Mesothelial cell of epicardium (in vitro differentiated cells): ENCODE data around the gene LOXL4. TPM values are rescaled to one million over a fixed set of nuclear protein-coding genes. Genes with fewer than 3 reads are reported as not detected.

Experiments used
- DNase-seq, 2 experiments: peaks; one replicate each; pipeline ENCODE4 v3.0.0; 2021; ENCODE audit warnings: low spot score in 2 of 2; ENCODE audit not compliant: unreplicated experiment in 2 of 2
- H3K27ac Mint-ChIP-seq: 2 replicates; pipeline ENCODE4 v1.8.0; 2021; ENCODE audit warnings: mixed read lengths
- H3K27me3 Mint-ChIP-seq: 2 replicates; pipeline ENCODE4 v1.8.0; 2021; ENCODE audit warnings: low read depth, mixed read lengths
- H3K36me3 Mint-ChIP-seq: 2 replicates; pipeline ENCODE4 v1.8.0; 2021; ENCODE audit warnings: mixed read lengths
- H3K4me1 Mint-ChIP-seq: 2 replicates; pipeline ENCODE4 v1.8.0; 2021; ENCODE audit warnings: mixed read lengths
- H3K4me3 Mint-ChIP-seq: 2 replicates; pipeline ENCODE4 v1.8.0; 2021; ENCODE audit warnings: mild to moderate bottlenecking, moderate library complexity, mixed read lengths
- H3K9me3 Mint-ChIP-seq: 2 replicates; pipeline ENCODE4 v1.8.0; 2021; ENCODE audit warnings: mixed read lengths
- CTCF ChIP-seq: fragments of 200-600 bp; sonication (generic); IDR thresholded peaks from one replicate; pipeline ENCODE4 v1.5.0; 2021; ENCODE audit warnings: antibody characterized with exemption; ENCODE audit not compliant: unreplicated experiment
- total RNA-seq: library from RNA; stranded (reverse); gene quantifications from 3 replicates; pipeline ENCODE4 v1.2.1, GENCODE V29; 2021

The LOXL4 gene
- total RNA-seq, 1 donor from 2014 or later, result 7.9 TPM

GRCh38 chr10:98259606-98260315 lies 8.2 kb downstream of the LOXL4 start:
- H3K27me3 Mint-ChIP-seq, result peaks cover 1% of the 10 kb centered on the region
- DNase-seq, result no peak
- H3K9me3 Mint-ChIP-seq, result no peaks in the 10 kb centered on the region
- TF ChIP-seq CTCF, result no peak
- peaks cover 4% of the 10 kb centered on the region for H3K4me1 Mint-ChIP-seq
- no peak overlapping the region for H3K4me3 Mint-ChIP-seq
- no peak overlapping the region for H3K27ac Mint-ChIP-seq
- peaks cover 6% of the 10 kb centered on the region for H3K36me3 Mint-ChIP-seq

DNA sequence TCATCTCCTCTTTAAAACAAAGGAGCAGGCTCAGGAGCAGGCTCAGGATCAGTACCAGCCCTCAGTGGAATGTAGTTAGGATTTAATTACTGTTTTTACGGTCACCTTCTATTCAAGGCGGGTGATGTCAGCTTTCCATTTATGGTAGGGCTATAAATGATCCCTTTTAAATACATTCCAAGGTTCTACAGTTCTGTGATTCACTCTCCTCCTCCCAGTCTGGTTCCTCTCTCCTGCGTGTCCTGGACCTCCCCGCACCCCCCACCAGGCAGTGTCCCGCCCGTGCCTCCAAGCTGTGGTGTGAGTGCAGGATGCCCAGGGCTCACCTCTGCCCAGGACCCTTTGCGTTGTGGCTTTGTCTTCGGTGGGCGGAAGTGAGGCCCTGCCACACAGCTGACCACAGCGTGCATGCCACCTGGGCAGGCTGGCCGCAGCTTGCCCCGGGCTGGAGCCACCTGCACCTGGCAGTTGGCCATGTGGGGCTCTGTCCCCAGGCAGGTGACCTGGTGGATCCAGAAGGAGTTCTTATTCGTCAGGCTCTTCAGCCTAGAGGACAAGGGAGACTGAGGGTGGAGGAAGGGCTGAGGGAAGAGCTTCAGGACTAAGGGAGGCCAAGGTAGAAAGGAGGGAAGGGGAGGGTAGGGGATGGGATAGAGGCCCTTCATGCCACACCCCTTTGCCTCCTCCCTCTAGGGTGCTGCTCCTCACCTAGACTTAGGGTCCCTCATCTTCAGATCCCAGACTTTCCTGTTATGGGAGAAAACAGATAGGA lies 9.1 kb downstream of the LOXL4 start:
- H3K27ac Mint-ChIP-seq, result no peak overlapping the region
- H3K27me3 Mint-ChIP-seq, result no peaks in the 10 kb centered on the region
- DNase-seq, result no peak
- no peaks in the 10 kb centered on the region for H3K9me3 Mint-ChIP-seq
- peaks cover 6% of the 10 kb centered on the region for H3K36me3 Mint-ChIP-seq
- H3K4me1 Mint-ChIP-seq, result no peaks in the 10 kb centered on the region
- no peak overlapping the region for H3K4me3 Mint-ChIP-seq
- TF ChIP-seq CTCF, result no peak

GRCh38 chr10:98257961-98258360 lies 10.0 kb downstream of the LOXL4 start:
- H3K27me3 Mint-ChIP-seq, result no peaks in the 10 kb centered on the region
- no peaks in the 10 kb centered on the region for H3K9me3 Mint-ChIP-seq
- no peak for TF ChIP-seq CTCF
- H3K4me3 Mint-ChIP-seq, result no peak overlapping the region
- H3K27ac Mint-ChIP-seq, result no peak overlapping the region
- H3K36me3 Mint-ChIP-seq, result peaks cover 6% of the 10 kb centered on the region
- DNase-seq, result no peak
- no peaks in the 10 kb centered on the region for H3K4me1 Mint-ChIP-seq

- no peak for TF ChIP-seq CTCF
- H3K27me3 Mint-ChIP-seq, result no peaks in the 10 kb centered on the region
Measured at GRCh38 chr10:98257198-98257597, 10.8 kb downstream of the LOXL4 start.

DNA sequence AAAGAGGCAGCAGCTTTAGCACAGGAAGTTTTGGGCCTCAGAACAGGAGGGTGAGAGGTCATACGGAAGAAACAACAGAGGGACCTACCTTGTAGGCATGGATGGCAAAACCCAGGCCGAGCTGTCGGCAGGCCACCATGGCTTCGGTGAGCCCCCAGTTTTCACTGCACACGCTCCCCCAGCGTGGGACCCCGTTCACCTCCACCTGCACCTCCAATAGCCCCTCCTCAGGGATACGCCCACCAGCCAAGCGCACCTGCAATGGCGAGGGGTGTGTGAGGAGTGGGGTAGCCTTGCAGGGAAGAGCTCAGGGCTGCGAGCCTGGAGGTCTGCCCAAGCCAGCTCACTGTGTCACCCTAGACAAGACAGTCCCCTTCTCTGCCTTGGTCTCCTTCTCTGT lies 11.3 kb downstream of the LOXL4 start:
- H3K9me3 Mint-ChIP-seq, result no peaks in the 10 kb centered on the region
- H3K36me3 Mint-ChIP-seq, result peaks cover 6% of the 10 kb centered on the region
- H3K27me3 Mint-ChIP-seq, result no peaks in the 10 kb centered on the region
- H3K4me1 Mint-ChIP-seq, result no peaks in the 10 kb centered on the region
- H3K27ac Mint-ChIP-seq, result no peak overlapping the region
- TF ChIP-seq CTCF, result no peak
- no peak overlapping the region for H3K4me3 Mint-ChIP-seq
- DNase-seq, result no peak

More at GRCh38 chr10:98257198-98257597, 10.8 kb downstream of the LOXL4 start:
- Mint-ChIP-seq H3K4me3 (no peak overlapping the region), H3K4me1 (no peaks in the 10 kb centered on the region), H3K36me3 (peaks cover 6% of the 10 kb centered on the region), H3K27ac (peak overlapping the region; percentile 5), H3K9me3 (no peaks in the 10 kb centered on the region)
- DNase-seq, result no peak
